Astrocyte (in vitro differentiated cells and primary cell): ENCODE data around the gene KAT7.

Experiments
- CTCF ChIP-seq: IDR thresholded peaks from 2 replicates; pipeline ENCODE4 v1.5.1; 2011; ENCODE audit warnings: low read depth, mild to moderate bottlenecking, inconsistent platforms, low read length, moderate library complexity; ENCODE audit not compliant: insufficient read depth
- EZH2 ChIP-seq: IDR thresholded peaks from 2 replicates; pipeline ENCODE4 v1.6.1; 2012; ENCODE audit warnings: mild to moderate bottlenecking, low read length, inconsistent platforms; ENCODE audit not compliant: insufficient read depth

- TF ChIP-seq CTCF (no peak), EZH2 (no peak)
Measured at GRCh38 chr17:49777563-49777962, 10.9 kb upstream of the KAT7 start.
